ENCODE measurements around the gene AK9. TPM values are rescaled to one million over a fixed set of nuclear protein-coding genes. Genes with fewer than 3 reads are reported as not detected.

The AK9 gene
- polyA plus RNA-seq, 2 of the 4 experiments (the other 2 are of a cell fraction) = 2.2 to 4.7 TPM

- ChIA-PET CTCF (no interaction called here), POLR2A (no interaction called here)
- WGBS (ENCODE audit: missing lambda C conversion rate) = 94% methylated on average over 9 of the region's 9 CpGs
- no peak overlapping the region for H3K4me3 ChIP-seq
- no peak for FAIRE-seq
- H3K9me3 ChIP-seq = no peaks in the 10 kb centered on the region
- TF ChIP-seq SREBF2 (IDR thresholded peaks at IDR 0.05) (no peak), PHF8 (IDR thresholded peaks at IDR 0.05; ENCODE audit: borderline replicate concordance, low read depth) (no peak), MAFK (IDR thresholded peaks at IDR 0.05; ENCODE audit: partially characterized antibody) (no peak)
- TF ChIP-seq, protein P1, sequence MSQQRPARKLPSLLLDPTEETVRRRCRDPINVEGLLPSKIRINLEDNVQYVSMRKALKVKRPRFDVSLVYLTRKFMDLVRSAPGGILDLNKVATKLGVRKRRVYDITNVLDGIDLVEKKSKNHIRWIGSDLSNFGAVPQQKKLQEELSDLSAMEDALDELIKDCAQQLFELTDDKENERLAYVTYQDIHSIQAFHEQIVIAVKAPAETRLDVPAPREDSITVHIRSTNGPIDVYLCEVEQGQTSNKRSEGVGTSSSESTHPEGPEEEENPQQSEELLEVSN (IDR thresholded peaks at IDR 0.05; ENCODE audit: borderline replicate concordance, low read depth) = no peak
- ATAC-seq = no peak
- no peak overlapping the region for H3K4me2 ChIP-seq
- H3K4me1 ChIP-seq = peaks cover 9% of the 10 kb centered on the region; the same call in 1 of the 3 replicates
- H3K27ac ChIP-seq = no peak overlapping the region
- no peak for DNase-seq (ENCODE audit: low read depth in 1 of 2, low spot score in 1 of 2)
Observed at GRCh38 chr6:109452181-109452580, 238.8 kb downstream of the AK9 start.

DNA sequence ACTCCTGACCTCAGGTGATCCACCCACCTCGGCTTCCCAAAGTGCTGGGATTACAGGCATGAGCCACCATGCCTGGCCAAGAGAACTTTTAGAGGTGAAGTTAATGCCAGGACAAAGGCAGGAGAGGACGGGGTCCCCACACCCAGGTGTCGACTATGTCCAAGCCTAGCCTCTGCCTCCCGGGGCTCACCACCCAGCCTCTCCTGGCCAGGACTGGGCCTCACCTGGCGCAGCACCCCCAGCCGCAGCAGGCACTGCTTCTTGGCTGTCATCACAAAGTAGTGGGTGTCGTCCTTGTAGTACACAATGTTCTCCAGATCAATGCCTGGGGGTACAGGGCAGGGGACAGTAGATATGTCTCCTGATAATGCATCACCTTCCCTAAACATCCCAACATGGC, 239.6 kb downstream of the AK9 start:
- CTCF ChIA-PET = no interaction called here
- H3K27ac ChIP-seq = no peak overlapping the region
- H3K9me3 ChIP-seq = no peaks in the 10 kb centered on the region
- no peak overlapping the region for H3K4me2 ChIP-seq
- no peak for TF ChIP-seq MYC (IDR thresholded peaks at IDR 0.05; ENCODE audit: borderline replicate concordance, low read length)
- no peak for TF ChIP-seq TFCP2L1 (CRISPR knock-in tag; IDR thresholded peaks at IDR 0.05)
- no peak for TF ChIP-seq GATA3 (IDR thresholded peaks at IDR 0.05; ENCODE audit: borderline replicate concordance)
- no peak for TF ChIP-seq RCOR1 (IDR thresholded peaks at IDR 0.05; ENCODE audit: low read depth, low read length)
- TF ChIP-seq JUN (IDR thresholded peaks at IDR 0.05) = no peak
- no peak for TF ChIP-seq EP300 (IDR thresholded peaks at IDR 0.05)
- no peak for TF ChIP-seq KDM5A (IDR thresholded peaks at IDR 0.05)
- TF ChIP-seq PBX3 (IDR thresholded peaks at IDR 0.05) = no peak
- TF ChIP-seq ELK1 (IDR thresholded peaks at IDR 0.05; ENCODE audit: low read depth, low read length) = no peak
- no peak for TF ChIP-seq MAZ (IDR thresholded peaks at IDR 0.05; ENCODE audit: borderline replicate concordance, low read depth, low read length)
- TF ChIP-seq NFE2L2 (conservative IDR thresholded peaks at IDR 0.05; ENCODE audit: low read length) = no peak
- no peak overlapping the region for H3K4me3 ChIP-seq
- FAIRE-seq (no peak), DNase-seq (ENCODE audit: low read depth in 1 of 2, low spot score in 1 of 2) (no peak), ATAC-seq (no peak)
- 0 out of 3 replicates have a peak, but pooled peaks cover 3% of the 10 kb centered on the region for H3K4me1 ChIP-seq
- POLR2A ChIA-PET = no interaction called here
- 95% methylated on average over 4 of the region's 7 CpGs for WGBS (ENCODE audit: missing lambda C conversion rate)

DNA sequence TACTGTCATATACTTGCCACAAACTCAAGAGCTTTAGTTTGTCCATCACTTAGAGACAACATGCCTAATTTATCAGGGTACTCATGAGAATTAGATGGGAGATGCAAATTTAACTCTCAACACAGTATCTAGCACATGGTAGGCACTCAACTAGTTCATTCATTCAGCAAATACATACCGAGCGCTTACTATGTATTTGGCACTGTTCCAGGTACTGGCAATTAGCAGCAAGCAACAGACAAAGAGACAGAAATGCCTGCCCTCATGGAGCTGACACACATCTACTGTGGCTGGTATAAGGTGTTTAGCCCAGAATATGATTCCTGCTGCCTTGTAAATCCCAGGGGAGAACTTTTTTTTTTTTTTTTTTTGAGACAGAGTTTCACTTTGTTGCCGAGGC, 240.2 kb downstream of the AK9 start:
- H3K4me2 ChIP-seq = no peak overlapping the region

More for the DNA sequence above, 240.2 kb downstream of the AK9 start:
- CTCF ChIA-PET = interaction anchor here (0.7 kb wide), 1 partner anchor 10 kb away, joined by 3 read pairs; the partner anchor contains the start of genes PPIL6 and SMPD2
- H3K4me3 ChIP-seq = no peak overlapping the region
- DNase-seq (ENCODE audit: low read depth in 1 of 2, low spot score in 1 of 2) = no peak
- no peaks in the 10 kb centered on the region for H3K9me3 ChIP-seq
- no peak overlapping the region for H3K27ac ChIP-seq
- FAIRE-seq = no peak
- POLR2A ChIA-PET = no interaction called here
- ATAC-seq = no peak
- no peak for TF ChIP-seq NPAS2 (CRISPR knock-in tag; IDR thresholded peaks at IDR 0.05; ENCODE audit: borderline replicate concordance)
- no peak for TF ChIP-seq KDM1A (IDR thresholded peaks at IDR 0.05; ENCODE audit: low read depth)
- TF ChIP-seq FOSL2 (IDR thresholded peaks at IDR 0.05) = no peak
- TF ChIP-seq FOSL2 (CRISPR knock-in tag; IDR thresholded peaks at IDR 0.05) = no peak
- no peak for TF ChIP-seq ZFP36 (IDR thresholded peaks at IDR 0.05; ENCODE audit: borderline replicate concordance, partially characterized antibody)
- no peak for TF ChIP-seq JUN (IDR thresholded peaks at IDR 0.05)
- TF ChIP-seq FOSB (CRISPR knock-in tag; IDR thresholded peaks at IDR 0.05) = no peak
- no peak for TF ChIP-seq HOXA7 (CRISPR knock-in tag; IDR thresholded peaks at IDR 0.05)
- TF ChIP-seq EHMT2 (IDR thresholded peaks at IDR 0.05; ENCODE audit: low read depth) = no peak
- TF ChIP-seq RFX5 (IDR thresholded peaks at IDR 0.05) = no peak
- no peak for TF ChIP-seq RCOR1 (IDR thresholded peaks at IDR 0.05; ENCODE audit: low read depth, low read length)
- no peak for TF ChIP-seq BHLHE40 (IDR thresholded peaks at IDR 0.05; ENCODE audit: low read depth, low read length)
- TF ChIP-seq EHF (CRISPR knock-in tag; IDR thresholded peaks at IDR 0.05) = no peak
- no peak for TF ChIP-seq RNF2 (IDR thresholded peaks at IDR 0.05; ENCODE audit: borderline replicate concordance, low read depth)
- TF ChIP-seq USF2 (IDR thresholded peaks at IDR 0.05) = no peak
- no peak for TF ChIP-seq ELK1 (IDR thresholded peaks at IDR 0.05; ENCODE audit: low read depth, low read length)
- TF ChIP-seq EP300 (IDR thresholded peaks at IDR 0.05) = no peak
- no peak for TF ChIP-seq HEYL (CRISPR knock-in tag; IDR thresholded peaks at IDR 0.05)
- TF ChIP-seq, protein P2, sequence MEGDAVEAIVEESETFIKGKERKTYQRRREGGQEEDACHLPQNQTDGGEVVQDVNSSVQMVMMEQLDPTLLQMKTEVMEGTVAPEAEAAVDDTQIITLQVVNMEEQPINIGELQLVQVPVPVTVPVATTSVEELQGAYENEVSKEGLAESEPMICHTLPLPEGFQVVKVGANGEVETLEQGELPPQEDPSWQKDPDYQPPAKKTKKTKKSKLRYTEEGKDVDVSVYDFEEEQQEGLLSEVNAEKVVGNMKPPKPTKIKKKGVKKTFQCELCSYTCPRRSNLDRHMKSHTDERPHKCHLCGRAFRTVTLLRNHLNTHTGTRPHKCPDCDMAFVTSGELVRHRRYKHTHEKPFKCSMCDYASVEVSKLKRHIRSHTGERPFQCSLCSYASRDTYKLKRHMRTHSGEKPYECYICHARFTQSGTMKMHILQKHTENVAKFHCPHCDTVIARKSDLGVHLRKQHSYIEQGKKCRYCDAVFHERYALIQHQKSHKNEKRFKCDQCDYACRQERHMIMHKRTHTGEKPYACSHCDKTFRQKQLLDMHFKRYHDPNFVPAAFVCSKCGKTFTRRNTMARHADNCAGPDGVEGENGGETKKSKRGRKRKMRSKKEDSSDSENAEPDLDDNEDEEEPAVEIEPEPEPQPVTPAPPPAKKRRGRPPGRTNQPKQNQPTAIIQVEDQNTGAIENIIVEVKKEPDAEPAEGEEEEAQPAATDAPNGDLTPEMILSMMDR (IDR thresholded peaks at IDR 0.05) = no peak
- WGBS (ENCODE audit: missing lambda C conversion rate) = 90% methylated on average over 3 of the region's 3 CpGs
- 0 out of 3 replicates have a peak, but pooled peaks cover 3% of the 10 kb centered on the region for H3K4me1 ChIP-seq

Measured in A549 (cell line).